IPS-18a (cell line): ENCODE measurements around the gene IFT122.

Experiments
- H3K27ac ChIP-seq: one replicate; pipeline ENCODE4 v1.5.1; 2013; ENCODE audit warnings: low read length
- H3K27me3 ChIP-seq: one replicate; pipeline ENCODE4 v1.6.1; 2013; ENCODE audit warnings: mild to moderate bottlenecking, low read length; ENCODE audit not compliant: control insufficient read depth, insufficient read depth
- H3K36me3 ChIP-seq: one replicate; pipeline ENCODE4 v1.6.1; 2013; ENCODE audit warnings: low read depth, low read length; ENCODE audit not compliant: control insufficient read depth
- H3K4me1 ChIP-seq: one replicate; pipeline ENCODE4 v1.6.1; 2013; ENCODE audit warnings: low read depth, low read length; ENCODE audit not compliant: control insufficient read depth
- H3K4me3 ChIP-seq: one replicate; pipeline ENCODE4 v1.5.1; 2013; ENCODE audit warnings: low read length
- H3K9ac ChIP-seq: one replicate; pipeline ENCODE4 v1.6.1; 2013; ENCODE audit warnings: mild to moderate bottlenecking, low read length, moderate library complexity
- H3K9me3 ChIP-seq: one replicate; pipeline ENCODE4 v1.6.1; 2013; ENCODE audit warnings: low read depth, low read length; ENCODE audit not compliant: control insufficient read depth

Gene IFT122

GRCh38 chr3:129525341-129525968 is 85.4 kb downstream of the IFT122 start:
- Histone ChIP-seq H3K9me3 (no peaks in the 10 kb centered on the region), H3K4me3 (no peak overlapping the region), H3K4me1 (peaks cover 15% of the 10 kb centered on the region), H3K9ac (no peak overlapping the region), H3K27ac (no peak overlapping the region), H3K27me3 (no peaks in the 10 kb centered on the region), H3K36me3 (no peaks in the 10 kb centered on the region)

- Histone ChIP-seq H3K4me3 (no peak overlapping the region), H3K4me1 (peaks cover 19% of the 10 kb centered on the region), H3K27me3 (no peaks in the 10 kb centered on the region), H3K27ac (no peak overlapping the region), H3K9ac (no peak overlapping the region), H3K9me3 (no peaks in the 10 kb centered on the region), H3K36me3 (no peaks in the 10 kb centered on the region)
These were observed 86.3 kb downstream of the IFT122 start for GRCh38 chr3:129526121-129526900.

GRCh38 chr3:129527262-129527661 is 87.2 kb downstream of the IFT122 start:
- Histone ChIP-seq H3K9ac (no peak overlapping the region), H3K4me3 (no peak overlapping the region), H3K36me3 (no peaks in the 10 kb centered on the region), H3K27me3 (no peaks in the 10 kb centered on the region), H3K4me1 (peaks cover 19% of the 10 kb centered on the region), H3K9me3 (no peaks in the 10 kb centered on the region), H3K27ac (no peak overlapping the region)

- no peak within 1 kb of the TSS for H3K27ac ChIP-seq
These were observed 88.6 kb downstream of the IFT122 start, which contains the start of gene RHO for GRCh38 chr3:129528589-129529100. RHO (plus strand) TSS chr3:129528639; CDS start chr3:129528734, 95 bp downstream.

GRCh38 chr3:129529436-129530210 is 89.6 kb downstream of the IFT122 start:
- H3K9ac ChIP-seq: no peak overlapping the region
- H3K27ac ChIP-seq: no peak overlapping the region
- H3K27me3 ChIP-seq: no peaks in the 10 kb centered on the region
- H3K9me3 ChIP-seq: no peaks in the 10 kb centered on the region
- H3K4me3 ChIP-seq: no peak overlapping the region
- peaks cover 26% of the 10 kb centered on the region for H3K4me1 ChIP-seq
- no peaks in the 10 kb centered on the region for H3K36me3 ChIP-seq

More at GRCh38 chr3:129528589-129529100, 88.6 kb downstream of the IFT122 start, which contains the start of gene RHO:
- H3K27me3 ChIP-seq: no peaks in the 10 kb centered on the region
- H3K36me3 ChIP-seq: no peaks in the 10 kb centered on the region
- no peaks in the 10 kb centered on the region for H3K9me3 ChIP-seq
- peaks cover 19% of the 10 kb centered on the region for H3K4me1 ChIP-seq
- H3K9ac ChIP-seq: no peak within 1 kb of the TSS
- no peak within 1 kb of the TSS for H3K4me3 ChIP-seq

GRCh38 chr3:129530251-129530791 is 90.3 kb downstream of the IFT122 start:
- Histone ChIP-seq H3K9ac (no peak overlapping the region), H3K4me1 (peaks cover 30% of the 10 kb centered on the region), H3K36me3 (no peaks in the 10 kb centered on the region), H3K27ac (no peak overlapping the region), H3K4me3 (no peak overlapping the region), H3K27me3 (no peaks in the 10 kb centered on the region), H3K9me3 (no peaks in the 10 kb centered on the region)

- no peak overlapping the region for H3K27ac ChIP-seq
- H3K27me3 ChIP-seq: no peaks in the 10 kb centered on the region
- H3K36me3 ChIP-seq: no peaks in the 10 kb centered on the region
- no peak overlapping the region for H3K9ac ChIP-seq
- H3K9me3 ChIP-seq: no peaks in the 10 kb centered on the region
- H3K4me3 ChIP-seq: no peak overlapping the region
- peaks cover 30% of the 10 kb centered on the region for H3K4me1 ChIP-seq
These were observed 90.8 kb downstream of the IFT122 start for GRCh38 chr3:129530821-129531220.

- no peak overlapping the region for H3K27ac ChIP-seq
- H3K36me3 ChIP-seq: no peaks in the 10 kb centered on the region
- peaks cover 24% of the 10 kb centered on the region for H3K4me1 ChIP-seq
- no peaks in the 10 kb centered on the region for H3K9me3 ChIP-seq
- no peak overlapping the region for H3K4me3 ChIP-seq
- H3K9ac ChIP-seq: no peak overlapping the region
- H3K27me3 ChIP-seq: no peaks in the 10 kb centered on the region
These were observed 91.7 kb downstream of the IFT122 start for GRCh38 chr3:129531699-129532098.

GRCh38 chr3:129532261-129532660 is 92.2 kb downstream of the IFT122 start:
- Histone ChIP-seq H3K4me3 (no peak overlapping the region), H3K9ac (no peak overlapping the region), H3K27ac (no peak overlapping the region), H3K27me3 (no peaks in the 10 kb centered on the region), H3K4me1 (peaks cover 24% of the 10 kb centered on the region), H3K9me3 (no peaks in the 10 kb centered on the region), H3K36me3 (no peaks in the 10 kb centered on the region)

- Histone ChIP-seq H3K27me3 (no peaks in the 10 kb centered on the region), H3K36me3 (no peaks in the 10 kb centered on the region), H3K4me1 (peaks cover 24% of the 10 kb centered on the region), H3K9me3 (no peaks in the 10 kb centered on the region), H3K27ac (no peak overlapping the region), H3K4me3 (no peak overlapping the region), H3K9ac (no peak overlapping the region)
These were observed 93.4 kb downstream of the IFT122 start for GRCh38 chr3:129533406-129533805.

GRCh38 chr3:129534428-129535027 is 94.5 kb downstream of the IFT122 start:
- Histone ChIP-seq H3K9me3 (no peaks in the 10 kb centered on the region), H3K27ac (no peak overlapping the region), H3K36me3 (no peaks in the 10 kb centered on the region)

More at GRCh38 chr3:129534428-129535027, 94.5 kb downstream of the IFT122 start:
- no peaks in the 10 kb centered on the region for H3K27me3 ChIP-seq
- no peak overlapping the region for H3K4me3 ChIP-seq
- H3K9ac ChIP-seq: no peak overlapping the region
- H3K4me1 ChIP-seq: peaks cover 26% of the 10 kb centered on the region
